Left lung (tissue), 10 donors: ENCODE data around the gene DLG1. TPM values are rescaled to one million over a fixed set of nuclear protein-coding genes. Genes with fewer than 3 reads are reported as not detected.

Source experiments
- ATAC-seq: fragments of 200-7000 bp; cut with Tn5 transposase; one replicate; pipeline ENCODE4 v1.9.1; 2020; ENCODE audit warnings: moderate library complexity
- DNase-seq, 4 donors: peaks; one replicate each; pipeline ENCODE4 v3.0.0-alpha.2; 2013 to 2020
- H3K27ac ChIP-seq, 2 donors: fragments of 200-600 bp; sonication (generic) in 1 of 2; one replicate each; pipeline versions ENCODE4 v1.5.0 to v1.8.0; 2020 to 2021
- H3K27me3 ChIP-seq, 2 donors: fragments of 200-600 bp; sonication (generic) in 1 of 2; one replicate each; pipeline versions ENCODE4 v1.5.0 to v1.8.0; 2020 to 2021
- H3K36me3 ChIP-seq, 2 donors: fragments of 200-600 bp; sonication (generic) in 1 of 2; one replicate each; pipeline versions ENCODE4 v1.5.0 to v1.8.0; 2020 to 2021
- H3K4me1 ChIP-seq, 2 donors: fragments of 200-600 bp; one replicate each; pipeline ENCODE4 v1.8.0; 2021
- H3K4me3 ChIP-seq, 2 donors: fragments of 200-600 bp; sonication (generic) in 1 of 2; one replicate each; pipeline versions ENCODE4 v1.5.0 to v1.8.0; 2020 to 2021; ENCODE audit warnings: mild to moderate bottlenecking in 1 of 2
- H3K9me3 ChIP-seq, 2 donors: fragments of 200-600 bp; sonication (generic) in 1 of 2; one replicate each; pipeline versions ENCODE4 v1.5.0 to v1.8.0; 2020 to 2021
- CTCF ChIP-seq, 2 donors: fragments of 200-600 bp; sonication (generic) in 1 of 2; IDR thresholded peaks; one replicate each; pipeline versions ENCODE4 v1.5.0 to v1.8.0; 2021; ENCODE audit warnings: antibody characterized with exemption in 2 of 2
- intact Hi-C, 2 donors: fragments of 100-400 bp; cut with DNase I; formaldehyde crosslinking; loops; one replicate each; pipeline versions ENCODE4 v1.11.2 to v1.14.2; 2022
- polyA plus RNA-seq, 6 donors: library from polyadenylated mRNA; unstranded; fragments of 120-200 nt; gene quantifications; one replicate each; pipeline ENCODE4 v1.2.1, GENCODE V29; 2013; ENCODE audit not compliant: insufficient read length in 6 of 6
- total RNA-seq, 2 donors: library from RNA; stranded (reverse); fragmentation: NEBNext Ultra II Directional; extraction: Animal tissue kit (Norgen Biotek cat#: 25700); gene quantifications; one replicate each; pipeline ENCODE4 v1.2.1, GENCODE V29; 2021
- donor health status: DM: no; HTN: yes; CAD: no.
- donor health status: DM: no; HTN: no; CAD: no.

DLG1 gene
- total and polyA plus RNA-seq, 8 donors, result 71.0 to 89.9 (median 83.2) TPM

DNA sequence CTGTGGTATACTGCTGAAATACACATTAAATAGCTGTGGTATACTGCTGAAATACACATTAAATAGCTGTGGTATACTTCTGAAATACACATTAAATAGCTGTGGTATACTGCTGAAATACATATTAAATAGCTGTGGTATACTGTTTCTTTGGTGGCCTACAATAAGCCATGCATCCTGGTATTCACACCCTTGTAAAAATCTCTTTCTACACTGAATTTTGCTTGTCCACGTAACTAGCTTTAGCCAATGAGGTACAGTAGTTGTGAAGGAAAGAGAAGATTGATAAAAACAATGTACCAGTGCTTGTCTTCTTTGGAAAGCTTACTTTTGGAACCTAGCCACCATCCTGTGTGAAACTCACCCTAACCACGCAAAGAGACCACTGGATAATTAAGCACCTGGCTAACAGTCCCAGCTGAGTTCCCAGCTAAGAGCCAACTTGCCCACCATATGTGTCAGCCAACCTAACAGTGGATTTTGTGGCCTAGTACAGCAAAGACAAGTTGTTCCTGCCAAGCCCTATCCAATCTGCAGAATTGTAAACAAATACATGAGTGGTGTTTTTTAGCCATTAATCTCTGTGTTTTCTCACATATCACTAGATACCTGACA lies 165.4 kb downstream of the DLG1 start:
- TF ChIP-seq CTCF (IDR thresholded peaks at IDR 0.05), result no peak
- H3K4me1 ChIP-seq, result peaks cover 0 to 4% of the 10 kb centered on the region in 2 donors
- DNase-seq (no peak), ATAC-seq (no peak)
- no peak overlapping the region for H3K27ac ChIP-seq
- peaks cover 0 to 44% of the 10 kb centered on the region in 2 donors for H3K36me3 ChIP-seq
- H3K27me3 ChIP-seq, result no peaks in the 10 kb centered on the region
- intact Hi-C loops, result no loop called here
- H3K4me3 ChIP-seq, result no peak overlapping the region
- H3K9me3 ChIP-seq, result peaks cover 0 to 7% of the 10 kb centered on the region in 2 donors

DNA sequence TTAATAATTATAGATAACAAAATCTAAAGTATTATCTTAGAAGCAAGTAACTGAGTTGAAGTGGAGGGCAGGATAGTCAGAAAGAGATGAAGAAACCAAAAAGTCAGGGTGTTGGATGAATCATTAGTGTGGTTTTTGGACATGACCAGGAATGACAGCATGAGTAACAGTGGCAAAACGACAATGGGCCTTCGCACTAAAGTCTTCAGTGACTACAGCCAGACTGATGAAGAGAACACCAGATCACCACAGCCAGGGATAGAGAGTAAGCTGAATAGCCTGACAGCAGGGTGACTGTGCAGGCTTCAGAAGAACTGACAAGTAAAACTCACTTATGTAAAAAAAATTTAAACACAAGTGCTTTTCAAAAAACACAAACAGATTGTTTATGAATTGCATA lies 172.8 kb downstream of the DLG1 start:
- no peak for DNase-seq
- H3K27me3 ChIP-seq, result no peaks in the 10 kb centered on the region
- intact Hi-C loops, result no loop called here
- no peak overlapping the region for H3K4me3 ChIP-seq
- no peak for TF ChIP-seq CTCF (IDR thresholded peaks at IDR 0.05)
- no peak overlapping the region for H3K27ac ChIP-seq
- H3K9me3 ChIP-seq, result no peaks in the 10 kb centered on the region
- no peak for ATAC-seq
- H3K36me3 ChIP-seq, result peaks cover 0 to 28% of the 10 kb centered on the region in 2 donors
- no peaks in the 10 kb centered on the region for H3K4me1 ChIP-seq

DNA sequence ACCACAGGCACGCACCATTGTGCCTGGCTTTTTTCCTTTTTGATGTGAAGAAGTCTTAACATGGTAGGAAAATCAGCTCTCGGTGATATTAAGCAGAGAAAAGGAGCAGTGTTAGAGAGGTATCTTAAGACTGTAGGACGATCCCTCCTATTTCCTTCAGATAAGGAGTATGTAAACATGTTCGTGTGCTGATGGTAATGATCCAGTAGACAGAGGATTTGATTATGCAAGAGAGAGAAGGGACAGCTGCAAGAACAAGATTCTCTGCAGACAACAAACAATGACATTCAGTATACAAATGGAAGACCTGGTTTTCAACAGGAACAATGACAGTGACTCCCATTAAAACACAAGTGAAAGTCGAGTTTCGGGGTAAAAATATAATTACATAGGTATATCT lies 173.7 kb downstream of the DLG1 start:
- no peaks in the 10 kb centered on the region for H3K9me3 ChIP-seq

DNA sequence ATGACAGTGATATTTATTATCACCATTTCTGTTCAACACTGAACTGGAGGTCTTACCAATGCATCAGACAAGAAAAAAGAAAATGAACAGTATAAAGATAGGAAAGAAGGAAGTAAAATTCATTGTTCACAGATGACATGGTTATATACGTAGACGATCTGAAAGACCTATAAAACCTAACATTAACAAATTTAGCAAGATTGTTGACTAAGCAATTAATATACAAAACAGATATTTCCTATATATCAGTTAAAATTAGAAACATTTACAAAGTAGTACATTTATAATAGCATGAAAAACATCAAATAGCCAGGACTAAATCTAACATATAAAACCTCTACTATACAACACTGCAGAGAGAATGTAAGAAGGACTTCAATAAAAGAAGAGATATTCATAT lies 176.0 kb downstream of the DLG1 start:
- Histone ChIP-seq H3K9me3 (no peaks in the 10 kb centered on the region), H3K36me3 (peaks cover 0 to 4% of the 10 kb centered on the region in 2 donors), H3K27ac (no peak overlapping the region), H3K27me3 (no peaks in the 10 kb centered on the region), H3K4me1 (no peaks in the 10 kb centered on the region), H3K4me3 (no peak overlapping the region)
- DNase-seq (no peak), ATAC-seq (no peak)
- TF ChIP-seq CTCF (IDR thresholded peaks at IDR 0.05), result no peak
- intact Hi-C loops, result no loop called here

More for the DNA sequence above, 173.7 kb downstream of the DLG1 start:
- no peak for ATAC-seq
- intact Hi-C loops, result no loop called here
- peak in 1 of 4 donors; percentile 16 for DNase-seq
- Histone ChIP-seq H3K36me3 (peaks cover 0 to 24% of the 10 kb centered on the region in 2 donors), H3K4me1 (no peaks in the 10 kb centered on the region), H3K27me3 (no peaks in the 10 kb centered on the region), H3K4me3 (no peak overlapping the region), H3K27ac (no peak overlapping the region)
- no peak for TF ChIP-seq CTCF (IDR thresholded peaks at IDR 0.05)

- Histone ChIP-seq H3K4me3 (no peak overlapping the region), H3K9me3 (no peaks in the 10 kb centered on the region), H3K27me3 (no peaks in the 10 kb centered on the region), H3K4me1 (no peaks in the 10 kb centered on the region), H3K36me3 (peaks cover 0 to 17% of the 10 kb centered on the region in 2 donors), H3K27ac (no peak overlapping the region)
- ATAC-seq, result no peak
- no peak for DNase-seq
- TF ChIP-seq CTCF (IDR thresholded peaks at IDR 0.05), result no peak
- intact Hi-C loops, result no loop called here
Measured at GRCh38 chr3:197117114-197117513, 181.3 kb downstream of the DLG1 start.
